Measurements from ENCODE around the gene MVP. TPM values are rescaled to one million over a fixed set of nuclear protein-coding genes. Genes with fewer than 3 reads are reported as not detected.

Gene MVP
- total RNA-seq, 2 experiments from 2014 or later = 6.3 to 6.8 TPM

GRCh38 chr16:29804455-29805231, 15.6 kb upstream of the MVP start:
- Histone ChIP-seq H4K20me1 (ENCODE audit: insufficient read depth, low read length) (peaks cover 10% of the 10 kb centered on the region), H3K36me3 (ENCODE audit: insufficient read depth, low read length) (peaks cover 78% of the 10 kb centered on the region), H3K4me1 (ENCODE audit: insufficient read depth, low read length, poor library complexity, severe bottlenecking) (peaks cover 46% of the 10 kb centered on the region), H3K4me2 (ENCODE audit: low read length) (peak overlapping the region; percentile 91), H3K9me3 (ENCODE audit: low read length) (no peaks in the 10 kb centered on the region), H3K4me3 (ENCODE audit: low read depth, low read length, poor library complexity, severe bottlenecking) (peak overlapping the region; percentile 71), H3K9me2 (ENCODE audit: insufficient read depth, low read length) (no peaks in the 10 kb centered on the region), H3K27ac (ENCODE audit: low read depth, low read length, poor library complexity, severe bottlenecking) (peak overlapping the region; percentile 88), H2AFZ (ENCODE audit: low read length) (no peak overlapping the region), H3K79me2 (ENCODE audit: insufficient read depth, low read depth, low read length) (peaks cover 15% of the 10 kb centered on the region; the same call in 1 of the 2 replicates)
- TSS peak; percentile 82 for BruUV-seq (replicated peaks)
- intact Hi-C loops (cut with micrococcal nuclease; ENCODE audit: unreplicated experiment) = loop anchor here (1.0 to 5.0 kb wide), 3 partner anchors 14 to 193 kb away; partner anchors contain the start of genes CDIPT, HIRIP3, INO80E and KIF22
- no peak for TF ChIP-seq EZH2phosphoT487 (IDR thresholded peaks at IDR 0.05; ENCODE audit: borderline replicate concordance, low read depth, low read length)
- TF ChIP-seq CTCF (conservative IDR thresholded peaks at IDR 0.05; ENCODE audit: low read length) = no peak
- POLR2A ChIA-PET = interaction anchor here (0.7 to 2.5 kb wide), 8 partner anchors 11 to 104 kb away, joined by 3 to 19 read pairs (median 4); partner anchors contain the start of genes KIF22 and PAGR1
- CTCF ChIA-PET (ENCODE audit: unreplicated experiment) = interaction anchor here (0.8 to 1.1 kb wide), 2 partner anchors 11 kb away, joined by 3 read pairs; partner anchors contain the start of gene PAGR1
- DNase-seq (ENCODE audit: low spot score) = peak; percentile 53

DNA sequence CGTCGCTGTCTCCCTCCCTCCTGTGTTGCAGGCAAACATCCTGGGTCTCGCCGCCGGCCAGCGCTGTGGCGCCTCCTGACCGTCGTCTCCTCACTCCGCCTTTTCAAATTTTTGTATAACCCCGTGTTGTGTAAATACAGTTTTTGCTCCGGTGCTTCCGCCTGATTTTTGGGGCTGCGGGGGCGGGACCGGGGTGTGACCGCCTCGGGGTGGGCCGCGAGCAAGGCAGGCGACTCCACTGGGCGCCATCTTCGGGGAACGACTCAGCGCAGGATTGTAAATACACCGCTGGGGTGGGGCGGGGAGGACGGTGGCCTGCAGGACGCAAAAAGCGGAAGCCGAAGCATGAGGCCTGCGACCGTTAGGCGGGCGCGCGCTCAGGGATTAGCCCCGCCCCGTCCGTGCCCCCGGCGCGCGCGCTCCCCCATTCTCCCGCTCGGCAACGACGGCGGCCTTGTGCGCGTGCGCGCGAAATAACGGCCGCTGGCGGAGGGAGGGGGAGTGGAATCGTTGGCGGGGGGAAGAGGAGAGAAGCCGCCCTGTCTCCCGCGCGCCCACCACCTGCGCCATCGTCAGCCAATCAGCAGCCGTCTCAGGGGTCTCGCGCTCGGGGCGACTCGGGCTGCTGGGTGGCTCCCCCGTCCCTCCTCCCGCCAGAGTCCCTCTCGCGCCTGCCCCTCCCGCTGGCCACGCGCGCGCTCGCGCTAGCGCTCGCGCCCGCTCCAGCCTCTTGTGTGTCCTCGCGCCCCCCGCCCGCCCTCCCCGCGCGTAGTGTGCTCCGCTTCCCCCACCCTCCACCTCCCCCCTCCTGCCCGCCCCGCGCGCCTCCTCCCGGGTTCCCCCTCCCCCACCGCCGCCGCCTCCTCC, 14.8 kb upstream of the MVP start:
- CTCF ChIA-PET (ENCODE audit: unreplicated experiment) = interaction anchor here (1.1 kb wide), 1 partner anchor 11 kb away, joined by 3 read pairs; no protein-coding TSS in a partner anchor

More for the DNA sequence above, 14.8 kb upstream of the MVP start:
- Histone ChIP-seq H3K9me2 (ENCODE audit: insufficient read depth, low read length) (no peaks in the 10 kb centered on the region), H3K79me2 (ENCODE audit: insufficient read depth, low read depth, low read length) (peaks cover 15% of the 10 kb centered on the region; the same call in 1 of the 2 replicates), H3K4me1 (ENCODE audit: insufficient read depth, low read length, poor library complexity, severe bottlenecking) (peaks cover 54% of the 10 kb centered on the region), H3K9me3 (ENCODE audit: low read length) (no peaks in the 10 kb centered on the region), H3K4me2 (ENCODE audit: low read length) (peak overlapping the region; percentile 91), H2AFZ (ENCODE audit: low read length) (no peak overlapping the region), H3K36me3 (ENCODE audit: insufficient read depth, low read length) (peaks cover 80% of the 10 kb centered on the region), H4K20me1 (ENCODE audit: insufficient read depth, low read length) (peaks cover 15% of the 10 kb centered on the region), H3K27ac (ENCODE audit: low read depth, low read length, poor library complexity, severe bottlenecking) (peak overlapping the region; percentile 88), H3K4me3 (ENCODE audit: low read depth, low read length, poor library complexity, severe bottlenecking) (peak overlapping the region; percentile 71)
- peak; percentile 98 for DNase-seq (ENCODE audit: low spot score)
- no peak for TF ChIP-seq EZH2phosphoT487 (IDR thresholded peaks at IDR 0.05; ENCODE audit: borderline replicate concordance, low read depth, low read length)
- TF ChIP-seq CTCF (conservative IDR thresholded peaks at IDR 0.05; ENCODE audit: low read length) = no peak
- BruUV-seq (replicated peaks) = no TSS peak
- intact Hi-C loops (cut with micrococcal nuclease; ENCODE audit: unreplicated experiment) = loop anchor here (1.0 to 5.0 kb wide), 4 partner anchors 15 to 192 kb away; partner anchors contain the start of genes CDIPT, HIRIP3, INO80E and KIF22
- POLR2A ChIA-PET = interaction anchor here (2.4 kb wide), 1 partner anchor 15 kb away, joined by 19 read pairs; the partner anchor contains the start of gene KIF22

Measured in OCI-LY7 (cell line).